Hepatocyte (in vitro differentiated cells): ENCODE results near the gene STX8. TPM values are rescaled to one million over a fixed set of nuclear protein-coding genes. Genes with fewer than 3 reads are reported as not detected.

ENCODE experiments used
- DNase-seq: peaks from one replicate; pipeline ENCODE4 v3.0.0-alpha.2; 2016; ENCODE audit warnings: low spot score
- H2AFZ ChIP-seq: fragments of 200-600 bp; sonication (generic); 2 replicates; pipeline ENCODE4 v1.6.0; 2016; ENCODE audit warnings: antibody characterized with exemption, mild to moderate bottlenecking
- H3K27ac ChIP-seq: fragments of 200-600 bp; sonication (generic); 2 replicates; pipeline ENCODE4 v1.5.1; 2016; ENCODE audit warnings: mild to moderate bottlenecking
- H3K27me3 ChIP-seq: fragments of 200-600 bp; sonication (generic); 2 replicates; pipeline ENCODE4 v1.6.1; 2016
- H3K36me3 ChIP-seq: fragments of 200-600 bp; sonication (generic); replicated peaks from 2 replicates; pipeline ENCODE4 v1.5.1; 2016; ENCODE audit warnings: low read depth; ENCODE audit not compliant: insufficient read depth
- H3K4me1 ChIP-seq: fragments of 200-600 bp; sonication (generic); 2 replicates; pipeline ENCODE4 v1.5.1; 2016; ENCODE audit warnings: mild to moderate bottlenecking, moderate library complexity; ENCODE audit not compliant: insufficient read depth
- H3K4me2 ChIP-seq: fragments of 200-600 bp; sonication (generic); 2 replicates; pipeline ENCODE4 v1.6.0; 2016
- H3K4me3 ChIP-seq: fragments of 200-600 bp; sonication (generic); 2 replicates; pipeline ENCODE4 v1.5.1; 2016; ENCODE audit warnings: mild to moderate bottlenecking
- H3K79me2 ChIP-seq: fragments of 200-600 bp; sonication (generic); 2 replicates; pipeline ENCODE4 v1.6.0; 2017; ENCODE audit warnings: mild to moderate bottlenecking
- H3K9me2 ChIP-seq: fragments of 200-600 bp; sonication (generic); replicated peaks from 2 replicates; pipeline ENCODE4 v1.6.0; 2017; ENCODE audit warnings: mild to moderate bottlenecking; ENCODE audit not compliant: insufficient read depth
- H3K9me3 ChIP-seq: fragments of 200-600 bp; sonication (generic); 2 replicates; pipeline ENCODE4 v1.5.1; 2016; ENCODE audit warnings: low read depth, mild to moderate bottlenecking
- H4K20me1 ChIP-seq: fragments of 200-600 bp; sonication (generic); 2 replicates; pipeline ENCODE4 v1.6.0; 2016; ENCODE audit warnings: mild to moderate bottlenecking; ENCODE audit not compliant: insufficient read depth, poor library complexity, severe bottlenecking
- CTCF ChIP-seq: fragments of 200-600 bp; sonication (generic); IDR thresholded peaks from 2 replicates; pipeline ENCODE4 v1.5.1; 2016; ENCODE audit warnings: antibody characterized with exemption, mild to moderate bottlenecking; ENCODE audit not compliant: poor library complexity
- EZH2 ChIP-seq: fragments of 200-600 bp; sonication (generic); IDR thresholded peaks from 2 replicates; pipeline ENCODE4 v1.6.1; 2016; ENCODE audit warnings: antibody characterized with exemption, mild to moderate bottlenecking, borderline replicate concordance
- EZH2phosphoT487 ChIP-seq: fragments of 200-600 bp; sonication (generic); IDR thresholded peaks from one replicate; pipeline ENCODE4 v1.6.1; 2018; ENCODE audit warnings: antibody characterized with exemption, mild to moderate bottlenecking, low read depth, moderate library complexity; ENCODE audit not compliant: unreplicated experiment, severe bottlenecking
- WGBS: methylation state at CpG from one replicate; pipeline ENCODE4 v1.1.6; 2016; ENCODE audit warnings: low lambda C conversion rate; ENCODE audit errors: missing lambda C conversion rate; 5-methylcytosine and 5-hydroxymethylcytosine counted together
- polyA plus RNA-seq: library from polyadenylated mRNA; unstranded; fragments of >200 nt; fragmentation: Nextera tagmentation; extraction: Ambion mirVana; gene quantifications from 2 replicates; pipeline ENCODE4 v1.2.1, GENCODE V29; 2016
- total RNA-seq: library from RNA; depleted of rRNA; stranded (reverse); fragments of >200 nt; gene quantifications from 2 replicates; pipeline ENCODE4 v1.2.3, GENCODE V29; 2014

The STX8 gene
- total and polyA plus RNA-seq, 2 experiments from 2014 or later = 40.6 to 64.7 TPM

- 82% methylated on average over 6 of the region's 6 CpGs for WGBS
These were observed 319.8 kb downstream of the STX8 start for GRCh38 chr17:9255833-9256232.

GRCh38 chr17:9254841-9255240 lies 320.8 kb downstream of the STX8 start:
- Histone ChIP-seq H3K79me2 (no peaks in the 10 kb centered on the region), H3K27ac (no peak overlapping the region), H3K4me3 (no peak overlapping the region), H2AFZ (no peak overlapping the region), H3K9me2 (no peaks in the 10 kb centered on the region), H4K20me1 (no peaks in the 10 kb centered on the region), H3K4me2 (no peak overlapping the region), H3K36me3 (no peaks in the 10 kb centered on the region), H3K4me1 (peaks cover 16% of the 10 kb centered on the region), H3K27me3 (no peaks in the 10 kb centered on the region), H3K9me3 (no peaks in the 10 kb centered on the region)
- no peak for TF ChIP-seq EZH2
- no peak for TF ChIP-seq EZH2phosphoT487
- no peak for DNase-seq
- WGBS = 100% methylated on average over 2 of the region's 2 CpGs

More at GRCh38 chr17:9255833-9256232, 319.8 kb downstream of the STX8 start:
- no peaks in the 10 kb centered on the region for H3K36me3 ChIP-seq
- H2AFZ ChIP-seq = no peak overlapping the region
- peaks cover 18% of the 10 kb centered on the region for H3K4me1 ChIP-seq
- H3K9me3 ChIP-seq = no peaks in the 10 kb centered on the region
- H3K27me3 ChIP-seq = no peaks in the 10 kb centered on the region
- no peaks in the 10 kb centered on the region for H3K9me2 ChIP-seq
- no peak overlapping the region for H3K27ac ChIP-seq
- H3K4me3 ChIP-seq = no peak overlapping the region
- no peaks in the 10 kb centered on the region for H4K20me1 ChIP-seq
- no peak overlapping the region for H3K4me2 ChIP-seq
- DNase-seq = no peak
- no peaks in the 10 kb centered on the region for H3K79me2 ChIP-seq
- TF ChIP-seq CTCF (no peak), EZH2 (no peak), EZH2phosphoT487 (no peak)

- Histone ChIP-seq H2AFZ (no peak overlapping the region), H3K27me3 (no peaks in the 10 kb centered on the region), H3K36me3 (no peaks in the 10 kb centered on the region), H3K9me2 (no peaks in the 10 kb centered on the region), H4K20me1 (no peaks in the 10 kb centered on the region), H3K27ac (no peak overlapping the region), H3K79me2 (no peaks in the 10 kb centered on the region), H3K9me3 (no peaks in the 10 kb centered on the region), H3K4me1 (peaks cover 12% of the 10 kb centered on the region), H3K4me3 (no peak overlapping the region), H3K4me2 (no peak overlapping the region)
- TF ChIP-seq CTCF (no peak), EZH2 (no peak), EZH2phosphoT487 (no peak)
- WGBS = 80% methylated on average over 3 of the region's 3 CpGs
- no peak for DNase-seq
These were observed 322.3 kb downstream of the STX8 start for GRCh38 chr17:9253308-9253707.

GRCh38 chr17:9251273-9251672 lies 324.3 kb downstream of the STX8 start:
- TF ChIP-seq EZH2phosphoT487 = no peak

More at GRCh38 chr17:9251273-9251672, 324.3 kb downstream of the STX8 start:
- Histone ChIP-seq H3K27ac (no peak overlapping the region), H3K9me3 (no peaks in the 10 kb centered on the region), H3K36me3 (no peaks in the 10 kb centered on the region), H3K9me2 (no peaks in the 10 kb centered on the region), H3K79me2 (no peaks in the 10 kb centered on the region), H3K4me2 (no peak overlapping the region), H4K20me1 (no peaks in the 10 kb centered on the region), H2AFZ (no peak overlapping the region), H3K4me3 (no peak overlapping the region), H3K4me1 (no peaks in the 10 kb centered on the region), H3K27me3 (no peaks in the 10 kb centered on the region)
- DNase-seq = no peak
- WGBS = 85% methylated on average over 12 of the region's 12 CpGs
